GM23338 (cell line): ENCODE measurements around the gene YTHDF2. TPM values are rescaled to one million over a fixed set of nuclear protein-coding genes. Genes with fewer than 3 reads are reported as not detected.
A peak's percentile ranks its signal among the peaks of the same experiment; 100 is the strongest.

ENCODE experiments used
- CREB1 ChIP-seq: fragments of 250-450 bp; sonication (Bioruptor Pico); IDR thresholded peaks from 2 replicates; pipeline ENCODE4 v1.5.0; 2020; ENCODE audit warnings: low read depth, mild to moderate bottlenecking, moderate library complexity
- EZH2 ChIP-seq: fragments of 200-600 bp; sonication (generic); IDR thresholded peaks from one replicate; pipeline ENCODE4 v1.8.0; 2017; ENCODE audit warnings: antibody characterized with exemption, mild to moderate bottlenecking, low read depth; ENCODE audit not compliant: unreplicated experiment
- EZH2phosphoT487 ChIP-seq: fragments of 200-600 bp; sonication (generic); IDR thresholded peaks from one replicate; pipeline ENCODE4 v1.8.1; 2018; ENCODE audit warnings: antibody characterized with exemption; ENCODE audit not compliant: unreplicated experiment
- JUNB ChIP-seq: IDR thresholded peaks from one replicate; pipeline ENCODE4 v1.6.1; 2016; ENCODE audit warnings: antibody characterized with exemption; ENCODE audit not compliant: unreplicated experiment
- NANOG ChIP-seq: IDR thresholded peaks from 2 replicates; pipeline ENCODE4 v1.6.1; 2016; ENCODE audit warnings: antibody characterized with exemption, borderline replicate concordance
- POLR2AphosphoS5 ChIP-seq: IDR thresholded peaks from 2 replicates; pipeline ENCODE4 v1.6.1; 2016; ENCODE audit warnings: antibody characterized with exemption, low read depth
- STAT1 ChIP-seq: IDR thresholded peaks from one replicate; pipeline ENCODE4 v1.6.1; 2016; ENCODE audit warnings: antibody characterized with exemption; ENCODE audit not compliant: unreplicated experiment
- ZNF331 ChIP-seq: fragments of 250-450 bp; sonication (Bioruptor Pico); IDR thresholded peaks from 2 replicates; pipeline ENCODE4 v1.5.0; 2020; ENCODE audit warnings: low read depth, mild to moderate bottlenecking, moderate library complexity
- polyA plus RNA-seq: library from polyadenylated mRNA; unstranded; fragments of >200 nt; fragmentation: Nextera tagmentation; extraction: Ambion mirVana; gene quantifications from 2 replicates; pipeline ENCODE4 v1.2.1, GENCODE V29; 2016
- total RNA-seq: library from RNA; depleted of rRNA; stranded (reverse); fragments of >200 nt; shearing (Covaris generic); gene quantifications from 2 replicates; pipeline ENCODE4 v1.2.3, GENCODE V29; 2014
- TF ChIP-seq, protein P1 (sequence below): fragments of 250-450 bp; sonication (Bioruptor Pico); IDR thresholded peaks from 2 replicates; pipeline ENCODE4 v1.5.0; 2020; ENCODE audit warnings: mild to moderate bottlenecking, moderate library complexity
- TF ChIP-seq, protein P2 (sequence below): IDR thresholded peaks from one replicate; pipeline ENCODE4 v1.6.1; 2018; ENCODE audit warnings: antibody characterized with exemption; ENCODE audit not compliant: unreplicated experiment

YTHDF2 gene
- total and polyA plus RNA-seq, 2 experiments from 2014 or later, result 130 to 169 TPM

DNA sequence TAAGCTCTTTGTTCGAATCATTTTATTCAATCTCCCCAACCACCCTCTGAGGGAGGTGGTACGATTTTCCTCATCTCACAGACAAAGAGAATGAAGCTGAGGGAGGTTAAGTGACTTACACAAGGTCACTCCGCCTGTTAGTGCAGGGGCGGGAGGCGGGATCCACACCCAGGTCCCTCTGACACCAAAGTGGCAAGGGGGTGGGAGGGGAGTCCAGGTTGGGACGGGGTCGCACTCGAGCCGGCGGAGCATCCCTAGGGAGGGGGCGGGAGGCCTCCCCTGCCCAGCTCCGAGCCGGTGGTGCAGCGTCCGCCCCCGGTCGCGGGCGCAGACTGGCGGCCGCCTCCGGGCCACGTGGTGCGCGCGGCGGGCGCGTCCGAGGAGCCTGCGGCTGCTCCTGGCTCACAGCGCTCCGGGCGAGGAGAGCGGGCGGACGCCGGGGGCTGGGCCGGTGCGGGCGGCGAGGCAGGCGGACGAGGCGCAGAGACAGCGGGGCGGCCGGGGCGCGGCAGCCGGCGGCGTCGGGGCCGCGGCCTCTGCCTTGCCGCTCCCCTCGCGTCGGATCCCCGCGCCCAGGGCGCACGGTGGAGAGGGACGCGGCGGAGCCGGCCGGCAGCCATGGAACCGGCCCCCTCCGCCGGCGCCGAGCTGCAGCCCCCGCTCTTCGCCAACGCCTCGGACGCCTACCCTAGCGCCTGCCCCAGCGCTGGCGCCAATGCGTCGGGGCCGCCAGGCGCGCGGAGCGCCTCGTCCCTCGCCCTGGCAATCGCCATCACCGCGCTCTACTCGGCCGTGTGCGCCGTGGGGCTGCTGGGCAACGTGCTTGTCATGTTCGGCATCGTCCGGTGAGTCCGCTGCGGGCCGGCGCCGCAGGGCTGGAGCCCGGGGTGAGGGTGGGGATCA, 75.3 kb downstream of the YTHDF2 start, which contains the start of gene OPRD1 (continued):
- TF ChIP-seq, protein P1, sequence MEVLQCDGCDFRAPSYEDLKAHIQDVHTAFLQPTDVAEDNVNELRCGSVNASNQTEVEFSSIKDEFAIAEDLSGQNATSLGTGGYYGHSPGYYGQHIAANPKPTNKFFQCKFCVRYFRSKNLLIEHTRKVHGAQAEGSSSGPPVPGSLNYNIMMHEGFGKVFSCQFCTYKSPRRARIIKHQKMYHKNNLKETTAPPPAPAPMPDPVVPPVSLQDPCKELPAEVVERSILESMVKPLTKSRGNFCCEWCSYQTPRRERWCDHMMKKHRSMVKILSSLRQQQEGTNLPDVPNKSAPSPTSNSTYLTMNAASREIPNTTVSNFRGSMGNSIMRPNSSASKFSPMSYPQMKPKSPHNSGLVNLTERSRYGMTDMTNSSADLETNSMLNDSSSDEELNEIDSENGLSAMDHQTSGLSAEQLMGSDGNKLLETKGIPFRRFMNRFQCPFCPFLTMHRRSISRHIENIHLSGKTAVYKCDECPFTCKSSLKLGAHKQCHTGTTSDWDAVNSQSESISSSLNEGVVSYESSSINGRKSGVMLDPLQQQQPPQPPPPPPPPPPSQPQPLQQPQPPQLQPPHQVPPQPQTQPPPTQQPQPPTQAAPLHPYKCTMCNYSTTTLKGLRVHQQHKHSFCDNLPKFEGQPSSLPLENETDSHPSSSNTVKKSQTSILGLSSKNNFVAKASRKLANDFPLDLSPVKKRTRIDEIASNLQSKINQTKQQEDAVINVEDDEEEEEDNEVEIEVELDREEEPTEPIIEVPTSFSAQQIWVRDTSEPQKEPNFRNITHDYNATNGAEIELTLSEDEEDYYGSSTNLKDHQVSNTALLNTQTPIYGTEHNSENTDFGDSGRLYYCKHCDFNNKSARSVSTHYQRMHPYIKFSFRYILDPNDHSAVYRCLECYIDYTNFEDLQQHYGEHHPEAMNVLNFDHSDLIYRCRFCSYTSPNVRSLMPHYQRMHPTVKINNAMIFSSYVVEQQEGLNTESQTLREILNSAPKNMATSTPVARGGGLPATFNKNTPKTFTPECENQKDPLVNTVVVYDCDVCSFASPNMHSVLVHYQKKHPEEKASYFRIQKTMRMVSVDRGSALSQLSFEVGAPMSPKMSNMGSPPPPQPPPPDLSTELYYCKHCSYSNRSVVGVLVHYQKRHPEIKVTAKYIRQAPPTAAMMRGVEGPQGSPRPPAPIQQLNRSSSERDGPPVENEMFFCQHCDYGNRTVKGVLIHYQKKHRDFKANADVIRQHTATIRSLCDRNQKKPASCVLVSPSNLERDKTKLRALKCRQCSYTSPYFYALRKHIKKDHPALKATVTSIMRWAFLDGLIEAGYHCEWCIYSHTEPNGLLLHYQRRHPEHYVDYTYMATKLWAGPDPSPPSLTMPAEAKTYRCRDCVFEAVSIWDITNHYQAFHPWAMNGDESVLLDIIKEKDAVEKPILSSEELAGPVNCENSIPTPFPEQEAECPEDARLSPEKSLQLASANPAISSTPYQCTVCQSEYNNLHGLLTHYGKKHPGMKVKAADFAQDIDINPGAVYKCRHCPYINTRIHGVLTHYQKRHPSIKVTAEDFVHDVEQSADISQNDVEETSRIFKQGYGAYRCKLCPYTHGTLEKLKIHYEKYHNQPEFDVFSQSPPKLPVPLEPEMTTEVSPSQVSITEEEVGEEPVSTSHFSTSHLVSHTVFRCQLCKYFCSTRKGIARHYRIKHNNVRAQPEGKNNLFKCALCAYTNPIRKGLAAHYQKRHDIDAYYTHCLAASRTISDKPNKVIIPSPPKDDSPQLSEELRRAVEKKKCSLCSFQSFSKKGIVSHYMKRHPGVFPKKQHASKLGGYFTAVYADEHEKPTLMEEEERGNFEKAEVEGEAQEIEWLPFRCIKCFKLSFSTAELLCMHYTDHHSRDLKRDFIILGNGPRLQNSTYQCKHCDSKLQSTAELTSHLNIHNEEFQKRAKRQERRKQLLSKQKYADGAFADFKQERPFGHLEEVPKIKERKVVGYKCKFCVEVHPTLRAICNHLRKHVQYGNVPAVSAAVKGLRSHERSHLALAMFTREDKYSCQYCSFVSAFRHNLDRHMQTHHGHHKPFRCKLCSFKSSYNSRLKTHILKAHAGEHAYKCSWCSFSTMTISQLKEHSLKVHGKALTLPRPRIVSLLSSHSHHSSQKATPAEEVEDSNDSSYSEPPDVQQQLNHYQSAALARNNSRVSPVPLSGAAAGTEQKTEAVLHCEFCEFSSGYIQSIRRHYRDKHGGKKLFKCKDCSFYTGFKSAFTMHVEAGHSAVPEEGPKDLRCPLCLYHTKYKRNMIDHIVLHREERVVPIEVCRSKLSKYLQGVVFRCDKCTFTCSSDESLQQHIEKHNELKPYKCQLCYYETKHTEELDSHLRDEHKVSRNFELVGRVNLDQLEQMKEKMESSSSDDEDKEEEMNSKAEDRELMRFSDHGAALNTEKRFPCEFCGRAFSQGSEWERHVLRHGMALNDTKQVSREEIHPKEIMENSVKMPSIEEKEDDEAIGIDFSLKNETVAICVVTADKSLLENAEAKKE (CRISPR knock-in tag), result no peak
- TF ChIP-seq POLR2AphosphoS5, result peak; percentile 25; the same call in 1 of the 2 replicates
- TF ChIP-seq ZNF331, result no peak
- no peak for TF ChIP-seq JUNB
- no peak for TF ChIP-seq CREB1
- TF ChIP-seq STAT1, result no peak
- no peak for TF ChIP-seq EZH2phosphoT487
- TF ChIP-seq, protein P2, sequence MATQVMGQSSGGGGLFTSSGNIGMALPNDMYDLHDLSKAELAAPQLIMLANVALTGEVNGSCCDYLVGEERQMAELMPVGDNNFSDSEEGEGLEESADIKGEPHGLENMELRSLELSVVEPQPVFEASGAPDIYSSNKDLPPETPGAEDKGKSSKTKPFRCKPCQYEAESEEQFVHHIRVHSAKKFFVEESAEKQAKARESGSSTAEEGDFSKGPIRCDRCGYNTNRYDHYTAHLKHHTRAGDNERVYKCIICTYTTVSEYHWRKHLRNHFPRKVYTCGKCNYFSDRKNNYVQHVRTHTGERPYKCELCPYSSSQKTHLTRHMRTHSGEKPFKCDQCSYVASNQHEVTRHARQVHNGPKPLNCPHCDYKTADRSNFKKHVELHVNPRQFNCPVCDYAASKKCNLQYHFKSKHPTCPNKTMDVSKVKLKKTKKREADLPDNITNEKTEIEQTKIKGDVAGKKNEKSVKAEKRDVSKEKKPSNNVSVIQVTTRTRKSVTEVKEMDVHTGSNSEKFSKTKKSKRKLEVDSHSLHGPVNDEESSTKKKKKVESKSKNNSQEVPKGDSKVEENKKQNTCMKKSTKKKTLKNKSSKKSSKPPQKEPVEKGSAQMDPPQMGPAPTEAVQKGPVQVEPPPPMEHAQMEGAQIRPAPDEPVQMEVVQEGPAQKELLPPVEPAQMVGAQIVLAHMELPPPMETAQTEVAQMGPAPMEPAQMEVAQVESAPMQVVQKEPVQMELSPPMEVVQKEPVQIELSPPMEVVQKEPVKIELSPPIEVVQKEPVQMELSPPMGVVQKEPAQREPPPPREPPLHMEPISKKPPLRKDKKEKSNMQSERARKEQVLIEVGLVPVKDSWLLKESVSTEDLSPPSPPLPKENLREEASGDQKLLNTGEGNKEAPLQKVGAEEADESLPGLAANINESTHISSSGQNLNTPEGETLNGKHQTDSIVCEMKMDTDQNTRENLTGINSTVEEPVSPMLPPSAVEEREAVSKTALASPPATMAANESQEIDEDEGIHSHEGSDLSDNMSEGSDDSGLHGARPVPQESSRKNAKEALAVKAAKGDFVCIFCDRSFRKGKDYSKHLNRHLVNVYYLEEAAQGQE, result no peak
- peak; percentile 57 for TF ChIP-seq EZH2
- no peak for TF ChIP-seq NANOG
